ENCODE measurements around the gene EMCN. TPM values are rescaled to one million over a fixed set of nuclear protein-coding genes. Genes with fewer than 3 reads are reported as not detected.
"Not testable (repeated sequence)": the region's sequence is repeated elsewhere in the genome, so short reads cannot be mapped to it uniquely, and the experiment has no call there.

Gene EMCN
- polyA plus RNA-seq (2012; ENCODE audit: missing spikeins), result not detected

- no peak for DNase-seq (ENCODE audit: insufficient read length)
- FAIRE-seq, result no peak
- TF ChIP-seq TAF1 (IDR thresholded peaks at IDR 0.05; ENCODE audit: borderline replicate concordance, low read depth, low read length) (no peak), POLR2A (IDR thresholded peaks at IDR 0.05; ENCODE audit: low read depth, low read length) (no peak), POLR2AphosphoS5 (IDR thresholded peaks at IDR 0.05; ENCODE audit: low read depth, low read length) (no peak)
Observed at GRCh38 chr4:100517864-100518341, at the start of gene EMCN. Gene EMCN, minus strand, starts transcription at chr4:100518022. Its CDS starts 108 bp downstream, at chr4:100517914.

GRCh38 chr4:100566396-100566795 lies 48.6 kb upstream of the EMCN start:
- no peak for TF ChIP-seq POLR2A (IDR thresholded peaks at IDR 0.05; ENCODE audit: low read depth, low read length)
- no peak for TF ChIP-seq TAF1 (IDR thresholded peaks at IDR 0.05; ENCODE audit: borderline replicate concordance, low read depth, low read length)
- no peak for TF ChIP-seq POLR2AphosphoS5 (IDR thresholded peaks at IDR 0.05; ENCODE audit: low read depth, low read length)
- FAIRE-seq, result no peak
- no peak for DNase-seq (ENCODE audit: insufficient read length)

GRCh38 chr4:100557306-100557705 lies 39.5 kb upstream of the EMCN start:
- no peak for FAIRE-seq
- no peak for TF ChIP-seq TAF1 (IDR thresholded peaks at IDR 0.05; ENCODE audit: borderline replicate concordance, low read depth, low read length)
- TF ChIP-seq POLR2A (IDR thresholded peaks at IDR 0.05; ENCODE audit: low read depth, low read length), result no peak

GRCh38 chr4:100555611-100556337 lies 38.0 kb upstream of the EMCN start:
- DNase-seq (ENCODE audit: insufficient read length), result no peak
- TF ChIP-seq POLR2AphosphoS5 (IDR thresholded peaks at IDR 0.05; ENCODE audit: low read depth, low read length), result no peak
- FAIRE-seq, result no peak

More at GRCh38 chr4:100557306-100557705, 39.5 kb upstream of the EMCN start:
- no peak for DNase-seq (ENCODE audit: insufficient read length)

GRCh38 chr4:100548200-100548560 lies 30.4 kb upstream of the EMCN start:
- FAIRE-seq (no peak), DNase-seq (ENCODE audit: insufficient read length) (no peak)
- TF ChIP-seq POLR2A (IDR thresholded peaks at IDR 0.05; ENCODE audit: low read depth, low read length) (no peak), TAF1 (IDR thresholded peaks at IDR 0.05; ENCODE audit: borderline replicate concordance, low read depth, low read length) (no peak), POLR2AphosphoS5 (IDR thresholded peaks at IDR 0.05; ENCODE audit: low read depth, low read length) (no peak)

- FAIRE-seq (no peak), DNase-seq (ENCODE audit: insufficient read length) (no peak)
- no peak for TF ChIP-seq POLR2AphosphoS5 (IDR thresholded peaks at IDR 0.05; ENCODE audit: low read depth, low read length)
- TF ChIP-seq POLR2A (IDR thresholded peaks at IDR 0.05; ENCODE audit: low read depth, low read length), result no peak
- no peak for TF ChIP-seq TAF1 (IDR thresholded peaks at IDR 0.05; ENCODE audit: borderline replicate concordance, low read depth, low read length)
Observed at GRCh38 chr4:100547541-100548199, 29.8 kb upstream of the EMCN start.

- DNase-seq (ENCODE audit: insufficient read length) (no peak), FAIRE-seq (no peak)
- no peak for TF ChIP-seq POLR2A (IDR thresholded peaks at IDR 0.05; ENCODE audit: low read depth, low read length)
Observed at GRCh38 chr4:100545427-100545826, 27.6 kb upstream of the EMCN start.

GRCh38 chr4:100540131-100540530 lies 22.3 kb upstream of the EMCN start:
- DNase-seq (ENCODE audit: insufficient read length), result no peak
- no peak for TF ChIP-seq POLR2A (IDR thresholded peaks at IDR 0.05; ENCODE audit: low read depth, low read length)
- no peak for FAIRE-seq

- FAIRE-seq, result no peak
- no peak for TF ChIP-seq POLR2AphosphoS5 (IDR thresholded peaks at IDR 0.05; ENCODE audit: low read depth, low read length)
- TF ChIP-seq POLR2A (IDR thresholded peaks at IDR 0.05; ENCODE audit: low read depth, low read length), result no peak
- no peak for TF ChIP-seq TAF1 (IDR thresholded peaks at IDR 0.05; ENCODE audit: borderline replicate concordance, low read depth, low read length)
- DNase-seq (ENCODE audit: insufficient read length), result no peak
Observed at GRCh38 chr4:100539706-100540105, 21.9 kb upstream of the EMCN start.

GRCh38 chr4:100533741-100534140 lies 15.9 kb upstream of the EMCN start:
- no peak for FAIRE-seq
- DNase-seq (ENCODE audit: insufficient read length), result no peak
- TF ChIP-seq POLR2AphosphoS5 (IDR thresholded peaks at IDR 0.05; ENCODE audit: low read depth, low read length) (no peak), TAF1 (IDR thresholded peaks at IDR 0.05; ENCODE audit: borderline replicate concordance, low read depth, low read length) (no peak), POLR2A (IDR thresholded peaks at IDR 0.05; ENCODE audit: low read depth, low read length) (no peak)

GRCh38 chr4:100530161-100530560 lies 12.3 kb upstream of the EMCN start:
- not testable (repeated sequence) for FAIRE-seq; DNase-seq (ENCODE audit: insufficient read length)

- DNase-seq (ENCODE audit: insufficient read length) (no peak), FAIRE-seq (no peak)
- no peak for TF ChIP-seq POLR2A (IDR thresholded peaks at IDR 0.05; ENCODE audit: low read depth, low read length)
Observed at GRCh38 chr4:100525686-100526085, 7.9 kb upstream of the EMCN start.

- TF ChIP-seq POLR2AphosphoS5 (IDR thresholded peaks at IDR 0.05; ENCODE audit: low read depth, low read length) (no peak), POLR2A (IDR thresholded peaks at IDR 0.05; ENCODE audit: low read depth, low read length) (no peak), TAF1 (IDR thresholded peaks at IDR 0.05; ENCODE audit: borderline replicate concordance, low read depth, low read length) (no peak)
- no peak for DNase-seq (ENCODE audit: insufficient read length)
- FAIRE-seq, result no peak
Observed at GRCh38 chr4:100519205-100519604, 1.4 kb upstream of the EMCN start.

Measured in GM12892 (cell line).